H9 (cell line): Measurements from ENCODE around the gene SMIM14. TPM values are rescaled to one million over a fixed set of nuclear protein-coding genes. Genes with fewer than 3 reads are reported as not detected.
"Not testable (repeated sequence)": the region's sequence is repeated elsewhere in the genome, so short reads cannot be mapped to it uniquely, and the experiment has no call there.

Experiments
- DNase-seq: peaks from one replicate; pipeline ENCODE4 v3.0.0-alpha.2; 2017
- H2AFZ ChIP-seq: one replicate; pipeline ENCODE4 v1.6.1; 2013; ENCODE audit warnings: mild to moderate bottlenecking, low read length, control low read depth, moderate library complexity
- H2AK5ac ChIP-seq: 2 replicates; pipeline ENCODE4 v1.6.1; 2013; ENCODE audit warnings: low read length, control low read depth, mixed read lengths; ENCODE audit not compliant: insufficient read length
- H2BK120ac ChIP-seq: one replicate; pipeline ENCODE4 v1.6.1; 2013; ENCODE audit warnings: low read depth, mild to moderate bottlenecking, low read length, control low read depth, inconsistent platforms; ENCODE audit not compliant: poor library complexity, severe bottlenecking
- H2BK12ac ChIP-seq: 2 replicates; pipeline ENCODE4 v1.6.1; 2013; ENCODE audit warnings: low read length, control low read depth, mixed read lengths, low read depth; ENCODE audit not compliant: insufficient read length
- H2BK15ac ChIP-seq: 2 replicates; pipeline ENCODE4 v1.6.1; 2013; ENCODE audit warnings: low read depth, low read length, control low read depth
- H2BK20ac ChIP-seq: one replicate; pipeline ENCODE4 v1.6.1; 2013; ENCODE audit warnings: low read depth, mild to moderate bottlenecking, low read length, control low read depth, inconsistent platforms; ENCODE audit not compliant: poor library complexity, severe bottlenecking
- H2BK5ac ChIP-seq: 2 replicates; pipeline ENCODE4 v1.6.1; 2013; ENCODE audit warnings: low read length, control low read depth, mixed read lengths; ENCODE audit not compliant: insufficient read length
- H3K14ac ChIP-seq: 2 replicates; pipeline ENCODE4 v1.6.1; 2013; ENCODE audit warnings: low read length, control low read depth; ENCODE audit not compliant: insufficient read depth
- H3K18ac ChIP-seq: 2 replicates; pipeline ENCODE4 v1.6.1; 2013; ENCODE audit warnings: low read depth, mild to moderate bottlenecking, mixed read lengths, low read length, control low read depth; ENCODE audit not compliant: insufficient read length
- H3K23ac ChIP-seq: 2 replicates; pipeline ENCODE4 v1.6.1; 2013; ENCODE audit warnings: low read length, control low read depth, mixed read lengths, low read depth; ENCODE audit not compliant: insufficient read length
- H3K23me2 ChIP-seq: 2 replicates; pipeline ENCODE4 v1.6.1; 2013; ENCODE audit warnings: low read depth, mild to moderate bottlenecking, mixed read lengths, low read length, control low read depth; ENCODE audit not compliant: insufficient read length, poor library complexity, severe bottlenecking
- H3K27ac ChIP-seq: 2 replicates; pipeline ENCODE4 v1.5.1; 2013; ENCODE audit warnings: low read length, control low read depth, mixed read lengths, low read depth; ENCODE audit not compliant: insufficient read length
- H3K27me3 ChIP-seq: 2 replicates; pipeline ENCODE4 v1.6.1; 2013; ENCODE audit warnings: low read length, control low read depth, inconsistent platforms; ENCODE audit not compliant: insufficient read depth
- H3K4ac ChIP-seq: 2 replicates; pipeline ENCODE4 v1.6.1; 2013; ENCODE audit warnings: low read depth, mild to moderate bottlenecking, control low read depth, inconsistent platforms, low read length, moderate library complexity
- H3K4me1 ChIP-seq: 2 replicates; pipeline ENCODE4 v1.6.1; 2013; ENCODE audit warnings: low read length, control low read depth, inconsistent platforms; ENCODE audit not compliant: insufficient read depth
- H3K4me2 ChIP-seq: 2 replicates; pipeline ENCODE4 v1.6.1; 2013; ENCODE audit warnings: low read length, control low read depth, mixed read lengths; ENCODE audit not compliant: insufficient read length, insufficient read depth
- H3K56ac ChIP-seq: 2 replicates; pipeline ENCODE4 v1.6.1; 2013; ENCODE audit warnings: low read depth, mild to moderate bottlenecking, mixed read lengths, low read length, control low read depth; ENCODE audit not compliant: insufficient read length
- H3K79me1 ChIP-seq: 2 replicates; pipeline ENCODE4 v1.6.1; 2013; ENCODE audit warnings: low read depth, mild to moderate bottlenecking, moderate library complexity, low read length, control low read depth, inconsistent platforms; ENCODE audit not compliant: insufficient read depth, poor library complexity, severe bottlenecking
- H3K79me2 ChIP-seq: 2 replicates; pipeline ENCODE4 v1.6.1; 2013; ENCODE audit warnings: low read length, control low read depth, inconsistent platforms; ENCODE audit not compliant: insufficient read depth
- H3K9ac ChIP-seq: 2 replicates; pipeline ENCODE4 v1.6.1; 2013; ENCODE audit warnings: low read length, control low read depth, mixed read lengths; ENCODE audit not compliant: insufficient read length; ENCODE audit errors: extremely low read depth
- H3K9me3 ChIP-seq: one replicate; pipeline ENCODE4 v1.6.1; 2013; ENCODE audit warnings: low read depth, low read length, inconsistent platforms; ENCODE audit not compliant: control insufficient read depth
- H3T11ph ChIP-seq: one replicate; pipeline ENCODE4 v1.6.1; 2013; ENCODE audit warnings: mild to moderate bottlenecking, low read length, control low read depth, inconsistent platforms
- H4K20me1 ChIP-seq: one replicate; pipeline ENCODE4 v1.6.1; 2013; ENCODE audit not compliant: control insufficient read depth, insufficient read length, insufficient read depth
- H4K5ac ChIP-seq: 2 replicates; pipeline ENCODE4 v1.6.1; 2013; ENCODE audit warnings: low read depth, mild to moderate bottlenecking, mixed read lengths, low read length, control low read depth; ENCODE audit not compliant: insufficient read length
- H4K8ac ChIP-seq: replicated peaks from 2 replicates; pipeline ENCODE4 v1.6.1; 2013; ENCODE audit warnings: low read length, control low read depth, mixed read lengths, low read depth; ENCODE audit not compliant: insufficient read length
- H4K91ac ChIP-seq: 2 replicates; pipeline ENCODE4 v1.6.1; 2013; ENCODE audit warnings: low read depth, mild to moderate bottlenecking, moderate library complexity, mixed read lengths, low read length, control low read depth; ENCODE audit not compliant: insufficient read length
- H3K27ac Mint-ChIP-seq, 3 experiments: 2 replicates in 2 of 3; 3 replicates in 1 of 3; pipeline ENCODE4 v1.8.0; 2020 to 2021; ENCODE audit warnings: mixed read lengths in 3 of 3, mild to moderate bottlenecking in 1 of 3, moderate library complexity in 1 of 3
- H3K27me3 Mint-ChIP-seq: 2 replicates; pipeline ENCODE4 v1.8.0; 2021; ENCODE audit warnings: low read depth, mild to moderate bottlenecking, moderate library complexity, mixed read lengths
- H3K36me3 Mint-ChIP-seq, 3 experiments: 2 replicates in 2 of 3; 3 replicates in 1 of 3; pipeline ENCODE4 v1.8.0; 2020 to 2021; ENCODE audit warnings: low read depth in 3 of 3, mixed read lengths in 3 of 3; ENCODE audit not compliant: insufficient read depth in 1 of 3
- H3K4me1 Mint-ChIP-seq, 2 experiments: 2 replicates each; pipeline ENCODE4 v1.8.0; 2020; ENCODE audit warnings: mixed read lengths in 2 of 2
- H3K4me3 Mint-ChIP-seq, 2 experiments: 2 replicates in 1 of 2; 3 replicates in 1 of 2; pipeline ENCODE4 v1.8.0; 2020 to 2021; ENCODE audit warnings: mild to moderate bottlenecking in 2 of 2, mixed read lengths in 2 of 2, moderate library complexity in 1 of 2
- H3K9me3 Mint-ChIP-seq, 2 experiments: 2 replicates in 1 of 2; 3 replicates in 1 of 2; pipeline ENCODE4 v1.8.0; 2020; ENCODE audit warnings: mild to moderate bottlenecking in 2 of 2, mixed read lengths in 2 of 2, moderate library complexity in 1 of 2
- WGBS: extraction: QIAGEN DNeasy Blood & Tissue Kit; methylation state at CpG from one replicate; pipeline ENCODE4 v1.1.7; 2013; ENCODE audit warnings: missing lambda C conversion rate, low lambda C conversion rate, mixed read lengths; ENCODE audit not compliant: insufficient read length; ENCODE audit errors: extremely low coverage; 5-methylcytosine and 5-hydroxymethylcytosine counted together
- total RNA-seq: library from RNA; stranded (reverse); gene quantifications from 2 replicates; pipeline ENCODE4 v1.2.1, GENCODE V29; 2021
- TF ChIP-seq, protein P1 (sequence below): fragments of 200-600 bp; sonication (generic); conservative IDR thresholded peaks from 3 replicates; pipeline ENCODE4 v1.8.0; 2021; ENCODE audit warnings: antibody characterized with exemption, mild to moderate bottlenecking

The SMIM14 gene
- total RNA-seq, 1 experiment from 2014 or later: 19.4 TPM

GRCh38 chr4:39655211-39655610 is 16.5 kb upstream of the SMIM14 start:
- H2BK5ac ChIP-seq: no peak overlapping the region
- H4K20me1 ChIP-seq: no peaks in the 10 kb centered on the region
- H3K18ac ChIP-seq: no peak overlapping the region
- no peak overlapping the region for H3K56ac ChIP-seq
- no peak overlapping the region for H4K91ac ChIP-seq
- no peak overlapping the region for H3K9ac ChIP-seq
- no peaks in the 10 kb centered on the region for H3K23me2 ChIP-seq
- H4K8ac ChIP-seq: no peak overlapping the region
- no peak overlapping the region for H2BK20ac ChIP-seq
- no peak overlapping the region for H2BK15ac ChIP-seq
- no peak overlapping the region for H3K4ac ChIP-seq
- H3K79me2 ChIP-seq: no peaks in the 10 kb centered on the region
- H3K14ac ChIP-seq: no peak overlapping the region
- no peaks in the 10 kb centered on the region for H3K27me3 ChIP-seq
- Mint-ChIP-seq H3K36me3 (peaks cover 0 to 10% (median 0%) of the 10 kb centered on the region in 3 experiments; a peak in 2 of 7 replicates), H3K27ac (no peak overlapping the region), H3K27me3 (no peaks in the 10 kb centered on the region), H3K4me3 (no peak overlapping the region), H3K9me3 (no peaks in the 10 kb centered on the region), H3K4me1 (no peaks in the 10 kb centered on the region)
- no peaks in the 10 kb centered on the region for H3K79me1 ChIP-seq
- H3K27ac ChIP-seq: no peak overlapping the region
- no peak overlapping the region for H3K4me2 ChIP-seq
- H3T11ph ChIP-seq: no peak overlapping the region
- H2AFZ ChIP-seq: no peak overlapping the region
- no peaks in the 10 kb centered on the region for H3K4me1 ChIP-seq
- no peak overlapping the region for H2BK12ac ChIP-seq
- H2AK5ac ChIP-seq: no peak overlapping the region
- no peaks in the 10 kb centered on the region for H3K9me3 ChIP-seq
- H3K23ac ChIP-seq: no peak overlapping the region
- no peak overlapping the region for H2BK120ac ChIP-seq
- TF ChIP-seq, protein P1, sequence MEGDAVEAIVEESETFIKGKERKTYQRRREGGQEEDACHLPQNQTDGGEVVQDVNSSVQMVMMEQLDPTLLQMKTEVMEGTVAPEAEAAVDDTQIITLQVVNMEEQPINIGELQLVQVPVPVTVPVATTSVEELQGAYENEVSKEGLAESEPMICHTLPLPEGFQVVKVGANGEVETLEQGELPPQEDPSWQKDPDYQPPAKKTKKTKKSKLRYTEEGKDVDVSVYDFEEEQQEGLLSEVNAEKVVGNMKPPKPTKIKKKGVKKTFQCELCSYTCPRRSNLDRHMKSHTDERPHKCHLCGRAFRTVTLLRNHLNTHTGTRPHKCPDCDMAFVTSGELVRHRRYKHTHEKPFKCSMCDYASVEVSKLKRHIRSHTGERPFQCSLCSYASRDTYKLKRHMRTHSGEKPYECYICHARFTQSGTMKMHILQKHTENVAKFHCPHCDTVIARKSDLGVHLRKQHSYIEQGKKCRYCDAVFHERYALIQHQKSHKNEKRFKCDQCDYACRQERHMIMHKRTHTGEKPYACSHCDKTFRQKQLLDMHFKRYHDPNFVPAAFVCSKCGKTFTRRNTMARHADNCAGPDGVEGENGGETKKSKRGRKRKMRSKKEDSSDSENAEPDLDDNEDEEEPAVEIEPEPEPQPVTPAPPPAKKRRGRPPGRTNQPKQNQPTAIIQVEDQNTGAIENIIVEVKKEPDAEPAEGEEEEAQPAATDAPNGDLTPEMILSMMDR: no peak
- no peak for DNase-seq
- H4K5ac ChIP-seq: no peak overlapping the region

GRCh38 chr4:39651586-39651985 is 12.9 kb upstream of the SMIM14 start:
- not testable (repeated sequence) for H3K14ac ChIP-seq, H3K4ac ChIP-seq, H3K27me3 Mint-ChIP-seq, H4K5ac ChIP-seq, H3K9ac ChIP-seq, H3K4me2 ChIP-seq, H3K79me1 ChIP-seq, H3K23ac ChIP-seq, H3K23me2 ChIP-seq, H4K8ac ChIP-seq, H2AK5ac ChIP-seq, H3T11ph ChIP-seq, H2BK20ac ChIP-seq, H2BK15ac ChIP-seq, H3K18ac ChIP-seq, H3K27ac Mint-ChIP-seq, H2BK5ac ChIP-seq, H2BK12ac ChIP-seq, H3K79me2 ChIP-seq, H2AFZ ChIP-seq, H3K9me3 ChIP-seq, H3K56ac ChIP-seq, DNase-seq, H3K4me1 ChIP-seq, H3K4me1 Mint-ChIP-seq, H2BK120ac ChIP-seq, H3K27ac ChIP-seq, H4K91ac ChIP-seq, H3K27me3 ChIP-seq, H4K20me1 ChIP-seq, H3K36me3 Mint-ChIP-seq, H3K4me3 Mint-ChIP-seq, H3K9me3 Mint-ChIP-seq
- no CpG with 5 or more reads among the region's 4 CpGs for WGBS
